Effector memory CD4-positive, alpha-beta T cell (primary cell): Measurements from ENCODE around the gene RIMS1.

Experiments used
- DNase-seq, 3 donors: peaks; one replicate each; pipeline ENCODE4 v3.0.0-alpha.2; 2020
- H3K27ac ChIP-seq: 2 replicates; pipeline ENCODE4 v1.7.0; 2013; ENCODE audit warnings: mild to moderate bottlenecking, low read length, moderate library complexity; ENCODE audit not compliant: insufficient read depth, poor library complexity, severe bottlenecking
- H3K27me3 ChIP-seq: replicated peaks from 2 replicates; pipeline ENCODE4 v1.7.0; 2013; ENCODE audit warnings: mild to moderate bottlenecking, low read length; ENCODE audit not compliant: insufficient read depth, control insufficient read depth, poor library complexity, severe bottlenecking
- H3K36me3 ChIP-seq: 2 replicates; pipeline ENCODE4 v1.7.0; 2013; ENCODE audit warnings: mild to moderate bottlenecking, low read length, moderate library complexity; ENCODE audit not compliant: control insufficient read depth, insufficient read depth
- H3K4me1 ChIP-seq: 2 replicates; pipeline ENCODE4 v1.7.0; 2013; ENCODE audit warnings: low read length, mild to moderate bottlenecking; ENCODE audit not compliant: control insufficient read depth, insufficient read depth, poor library complexity, severe bottlenecking
- H3K4me3 ChIP-seq: 2 replicates; pipeline ENCODE4 v1.7.0; 2013; ENCODE audit warnings: low read length, low read depth, mild to moderate bottlenecking; ENCODE audit not compliant: insufficient read depth, poor library complexity, severe bottlenecking
- H3K9me3 ChIP-seq: 2 replicates; pipeline ENCODE4 v1.7.0; 2013; ENCODE audit warnings: mild to moderate bottlenecking, low read length, moderate library complexity; ENCODE audit not compliant: control insufficient read depth

RIMS1 gene

GRCh38 chr6:72382602-72383529, 496.5 kb downstream of the RIMS1 start:
- Histone ChIP-seq H3K4me3 (no peak overlapping the region), H3K27me3 (no peaks in the 10 kb centered on the region), H3K27ac (no peak overlapping the region), H3K36me3 (no peaks in the 10 kb centered on the region), H3K9me3 (no peaks in the 10 kb centered on the region), H3K4me1 (no peaks in the 10 kb centered on the region)
- no peak for DNase-seq

DNA sequence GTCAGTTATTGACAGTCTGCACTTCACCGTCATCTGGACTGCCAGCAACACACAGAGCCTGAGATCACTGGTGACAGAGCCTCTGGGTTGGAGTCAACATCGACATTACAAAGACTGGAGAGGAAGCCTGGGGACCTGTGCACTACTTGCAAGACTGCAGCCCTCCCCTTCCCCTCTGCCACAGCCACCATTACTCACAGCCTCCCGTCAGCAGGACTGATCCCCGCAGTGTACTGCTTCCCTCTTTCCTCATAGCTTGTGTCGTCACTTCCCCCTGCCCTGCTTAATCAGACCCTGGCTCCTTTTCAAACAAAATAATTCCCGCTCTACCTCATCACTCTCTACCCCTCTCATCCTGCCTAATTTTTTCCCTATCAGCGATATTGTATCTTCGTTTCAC, 500.0 kb downstream of the RIMS1 start:
- no peak overlapping the region for H3K4me3 ChIP-seq
- no peaks in the 10 kb centered on the region for H3K4me1 ChIP-seq
- no peaks in the 10 kb centered on the region for H3K36me3 ChIP-seq
- no peak overlapping the region for H3K27ac ChIP-seq
- no peak for DNase-seq
- H3K27me3 ChIP-seq: no peaks in the 10 kb centered on the region
- H3K9me3 ChIP-seq: no peaks in the 10 kb centered on the region

DNA sequence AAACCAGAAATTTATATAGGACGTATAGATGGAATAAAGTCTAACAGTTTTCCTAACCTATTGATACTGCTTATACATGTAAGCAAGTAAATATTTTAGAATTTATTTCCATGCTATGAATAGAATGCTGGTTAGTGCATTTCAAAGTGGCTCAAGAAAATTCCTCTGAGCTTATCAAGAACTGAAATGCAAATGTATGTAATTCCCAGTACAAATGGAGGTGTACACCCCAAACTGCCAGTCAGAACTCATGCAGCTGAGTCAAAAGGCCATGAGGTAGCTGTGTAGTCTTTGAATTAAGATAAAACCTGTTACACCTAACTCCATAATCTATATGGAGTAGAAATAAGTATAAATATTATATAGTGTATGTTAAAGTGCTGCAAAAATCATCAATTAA, 503.3 kb downstream of the RIMS1 start:
- no peaks in the 10 kb centered on the region for H3K4me1 ChIP-seq
- no peak overlapping the region for H3K4me3 ChIP-seq
- DNase-seq: no peak
- H3K36me3 ChIP-seq: no peaks in the 10 kb centered on the region
- H3K27me3 ChIP-seq: no peaks in the 10 kb centered on the region
- H3K27ac ChIP-seq: no peak overlapping the region
- H3K9me3 ChIP-seq: no peaks in the 10 kb centered on the region

DNA sequence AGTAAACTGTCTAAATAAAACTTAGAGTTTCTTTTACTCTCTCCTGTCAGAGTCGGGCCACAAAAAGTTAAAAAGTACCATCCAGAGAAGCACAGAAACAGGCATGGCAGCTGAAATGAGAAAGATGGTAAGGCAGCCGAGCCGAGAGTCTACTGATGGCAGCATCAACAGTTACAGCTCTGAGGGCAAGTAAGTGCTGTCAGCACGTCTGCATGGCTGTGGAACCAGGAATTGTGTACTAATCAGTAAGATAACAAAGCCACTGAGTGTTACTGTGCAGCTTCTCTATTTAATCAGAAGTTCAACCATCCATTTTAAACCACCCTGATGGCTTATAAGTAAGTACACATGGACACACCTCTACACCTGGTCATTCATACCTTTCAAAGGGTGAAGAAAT, 504.2 kb downstream of the RIMS1 start:
- DNase-seq: no peak
- Histone ChIP-seq H3K27ac (no peak overlapping the region), H3K9me3 (no peaks in the 10 kb centered on the region), H3K4me1 (no peaks in the 10 kb centered on the region), H3K27me3 (no peaks in the 10 kb centered on the region), H3K4me3 (no peak overlapping the region), H3K36me3 (no peaks in the 10 kb centered on the region)

GRCh38 chr6:72401865-72402264, 515.5 kb downstream of the RIMS1 start:
- Histone ChIP-seq H3K4me3 (no peak overlapping the region), H3K4me1 (no peaks in the 10 kb centered on the region), H3K27me3 (no peaks in the 10 kb centered on the region), H3K9me3 (no peaks in the 10 kb centered on the region), H3K27ac (no peak overlapping the region), H3K36me3 (no peaks in the 10 kb centered on the region)
- DNase-seq: no peak

GRCh38 chr6:72403413-72403812, 517.1 kb downstream of the RIMS1 start:
- Histone ChIP-seq H3K36me3 (no peaks in the 10 kb centered on the region), H3K4me1 (no peaks in the 10 kb centered on the region), H3K9me3 (no peaks in the 10 kb centered on the region), H3K27me3 (no peaks in the 10 kb centered on the region), H3K27ac (no peak overlapping the region), H3K4me3 (no peak overlapping the region)
- no peak for DNase-seq

GRCh38 chr6:72406517-72406916, 520.2 kb downstream of the RIMS1 start:
- Histone ChIP-seq H3K27ac (no peak overlapping the region), H3K36me3 (no peaks in the 10 kb centered on the region)
- DNase-seq: no peak

GRCh38 chr6:72410769-72411168, 524.4 kb downstream of the RIMS1 start:
- H3K4me1 ChIP-seq: no peaks in the 10 kb centered on the region
- H3K27ac ChIP-seq: no peak overlapping the region
- no peak for DNase-seq
- H3K4me3 ChIP-seq: no peak overlapping the region
- H3K9me3 ChIP-seq: no peaks in the 10 kb centered on the region
- H3K36me3 ChIP-seq: no peaks in the 10 kb centered on the region
- H3K27me3 ChIP-seq: no peaks in the 10 kb centered on the region

More at GRCh38 chr6:72406517-72406916, 520.2 kb downstream of the RIMS1 start:
- Histone ChIP-seq H3K9me3 (no peaks in the 10 kb centered on the region), H3K4me3 (no peak overlapping the region), H3K4me1 (no peaks in the 10 kb centered on the region), H3K27me3 (no peaks in the 10 kb centered on the region)

GRCh38 chr6:72411872-72412708, 525.7 kb downstream of the RIMS1 start:
- no peaks in the 10 kb centered on the region for H3K27me3 ChIP-seq
- no peaks in the 10 kb centered on the region for H3K4me1 ChIP-seq
- H3K9me3 ChIP-seq: no peaks in the 10 kb centered on the region
- DNase-seq: peak; percentile 51 to 56 (median 53)
- H3K4me3 ChIP-seq: no peak overlapping the region
- no peak overlapping the region for H3K27ac ChIP-seq
- no peaks in the 10 kb centered on the region for H3K36me3 ChIP-seq

- Histone ChIP-seq H3K27ac (no peak overlapping the region), H3K27me3 (no peaks in the 10 kb centered on the region), H3K36me3 (no peaks in the 10 kb centered on the region), H3K4me1 (no peaks in the 10 kb centered on the region), H3K9me3 (no peaks in the 10 kb centered on the region), H3K4me3 (no peak overlapping the region)
- DNase-seq: no peak
These were observed 526.3 kb downstream of the RIMS1 start for GRCh38 chr6:72412709-72413044.
